HepG2 (cell line): Measurements from ENCODE around the gene SLC17A5. TPM values are rescaled to one million over a fixed set of nuclear protein-coding genes. Genes with fewer than 3 reads are reported as not detected.
A peak's percentile ranks its signal among the peaks of the same experiment; 100 is the strongest.

Experiments used
- ASH2L ChIP-seq: fragments of 300-600, 200-600 bp; sonication (generic); IDR thresholded peaks from 2 replicates; pipeline ENCODE4 v1.7.0; 2017; ENCODE audit warnings: low read depth, mild to moderate bottlenecking, moderate library complexity, mixed read lengths, low read length; ENCODE audit not compliant: insufficient read length
- ATF7 ChIP-seq, 2 experiments: fragments of 450-650 bp in 1 of 2; sonication (generic) in 1 of 2; formaldehyde crosslinking in 1 of 2; IDR thresholded peaks; 2 replicates each; pipeline versions ENCODE4 v1.4.0 to v1.6.1; 2016 to 2020; ENCODE audit warnings: antibody characterized with exemption in 1 of 2, mild to moderate bottlenecking in 1 of 2, missing genetic modification reagents in 1 of 2
- CREM ChIP-seq, 2 experiments: sonication (generic) in 1 of 2; formaldehyde crosslinking in 1 of 2; IDR thresholded peaks; 2 replicates each; pipeline versions ENCODE4 v1.4.0 to v1.6.1; 2016 to 2020; ENCODE audit warnings: antibody characterized with exemption in 1 of 2, mild to moderate bottlenecking in 1 of 2, missing genetic modification reagents in 1 of 2
- HNRNPUL1 ChIP-seq: fragments of 200-400 bp; formaldehyde crosslinking; IDR thresholded peaks from 2 replicates; pipeline ENCODE4 v1.6.1; 2017; ENCODE audit warnings: low read depth, mild to moderate bottlenecking, low read length, moderate library complexity
- KLF15 ChIP-seq: sonication (generic); formaldehyde crosslinking; IDR thresholded peaks from 2 replicates; pipeline ENCODE4 v1.8.1; 2023; ENCODE audit warnings: borderline replicate concordance, mild to moderate bottlenecking, inconsistent platforms, missing genetic modification reagents, mixed read lengths
- NFE2L1 ChIP-seq: sonication (generic); formaldehyde crosslinking; IDR thresholded peaks from 2 replicates; pipeline ENCODE4 v1.4.0; 2020; ENCODE audit warnings: missing genetic modification reagents, mild to moderate bottlenecking, borderline replicate concordance
- NR2F2 ChIP-seq: IDR thresholded peaks from 2 replicates; pipeline ENCODE4 v1.6.1; 2012; ENCODE audit warnings: low read depth, inconsistent platforms, borderline replicate concordance
- RARG ChIP-seq: sonication (generic); formaldehyde crosslinking; IDR thresholded peaks from 2 replicates; pipeline ENCODE4 v1.4.0; 2020; ENCODE audit warnings: low read depth, mild to moderate bottlenecking, missing genetic modification reagents
- RFXANK ChIP-seq: IDR thresholded peaks from 2 replicates; pipeline ENCODE4 v1.6.1; 2016
- SOX6 ChIP-seq, 2 experiments: fragments of 450-650 bp in 1 of 2; sonication (generic) in 1 of 2; formaldehyde crosslinking in 1 of 2; IDR thresholded peaks; 2 replicates each; pipeline versions ENCODE4 v1.4.0 to v1.6.1; 2017 to 2020; ENCODE audit warnings: antibody characterized with exemption in 1 of 2, mild to moderate bottlenecking in 1 of 2, missing genetic modification reagents in 1 of 2
- TBP ChIP-seq: sonication (generic); formaldehyde crosslinking; IDR thresholded peaks from 2 replicates; pipeline ENCODE4 v1.5.0; 2020; ENCODE audit warnings: missing genetic modification reagents
- ZBTB7B ChIP-seq: sonication (generic); formaldehyde crosslinking; IDR thresholded peaks from 2 replicates; pipeline ENCODE4 v1.4.0; 2020; ENCODE audit warnings: missing genetic modification reagents
- ZNF205 ChIP-seq: IDR thresholded peaks from 2 replicates; pipeline ENCODE4 v1.6.1; 2018; ENCODE audit warnings: missing biosample characterization, missing genetic modification reagents
- ZNF260 ChIP-seq: sonication (generic); formaldehyde crosslinking; IDR thresholded peaks from 2 replicates; pipeline ENCODE4 v1.4.0; 2020; ENCODE audit warnings: missing genetic modification reagents, low read depth, mild to moderate bottlenecking, borderline replicate concordance
- ZNF431 ChIP-seq: sonication (generic); formaldehyde crosslinking; IDR thresholded peaks from 2 replicates; pipeline ENCODE4 v1.9.0; 2022; ENCODE audit warnings: missing genetic modification reagents, low read depth, mild to moderate bottlenecking, borderline replicate concordance
- ZNF530 ChIP-seq: sonication (generic); formaldehyde crosslinking; IDR thresholded peaks from 2 replicates; pipeline ENCODE4 v1.5.0; 2020; ENCODE audit warnings: low read depth, mild to moderate bottlenecking, missing genetic modification reagents
- ZNF660 ChIP-seq: sonication (generic); formaldehyde crosslinking; IDR thresholded peaks from 2 replicates; pipeline ENCODE4 v1.5.1; 2020; ENCODE audit warnings: mild to moderate bottlenecking, low read depth, missing genetic modification reagents, borderline replicate concordance
- polyA plus RNA-seq, 8 experiments: library from polyadenylated mRNA; depleted of rRNA in 3 of 8; stranded (reverse) in 7 of 8; unstranded in 1 of 8; fragments of >200 nt; fragmentation: Illumina TruSeq in 4 of 8; extraction: Trizol in 4 of 8; gene quantifications; 2 replicates each; pipeline versions ENCODE4 v1.2.1 to v1.2.3, GENCODE V29; 2011 to 2016; ENCODE audit warnings: low read depth in 4 of 8, missing spikeins in 1 of 8, mixed read lengths in 1 of 8; ENCODE audit not compliant: insufficient read depth in 1 of 8
- total RNA-seq, 5 experiments: library from RNA; depleted of rRNA; stranded (reverse); fragments of >200 nt; fragmentation: Illumina TruSeq; extraction: Trizol; gene quantifications; 2 replicates each; pipeline ENCODE4 v1.2.3, GENCODE V29; 2016; ENCODE audit warnings: low read depth in 1 of 5
- TF ChIP-seq, protein P1 (sequence below): sonication (generic); formaldehyde crosslinking; IDR thresholded peaks from 2 replicates; pipeline ENCODE4 v1.8.0; 2022; ENCODE audit warnings: mild to moderate bottlenecking, missing genetic modification reagents; ENCODE audit not compliant: insufficient replicate concordance
- TF ChIP-seq, protein P2 (sequence below): sonication (generic); formaldehyde crosslinking; IDR thresholded peaks from 2 replicates; pipeline ENCODE4 v1.5.0; 2020; ENCODE audit warnings: mild to moderate bottlenecking, missing genetic modification reagents
- TF ChIP-seq, protein P3 (sequence below): sonication (generic); formaldehyde crosslinking; IDR thresholded peaks from 2 replicates; pipeline ENCODE4 v1.5.0; 2020; ENCODE audit warnings: missing genetic modification reagents

The SLC17A5 gene
- total and polyA plus RNA-seq, 2 of the 13 experiments (the other 11 are each of a cell fraction or from before 2014, with no cell fraction given) = 18.3 to 20.5 TPM

DNA sequence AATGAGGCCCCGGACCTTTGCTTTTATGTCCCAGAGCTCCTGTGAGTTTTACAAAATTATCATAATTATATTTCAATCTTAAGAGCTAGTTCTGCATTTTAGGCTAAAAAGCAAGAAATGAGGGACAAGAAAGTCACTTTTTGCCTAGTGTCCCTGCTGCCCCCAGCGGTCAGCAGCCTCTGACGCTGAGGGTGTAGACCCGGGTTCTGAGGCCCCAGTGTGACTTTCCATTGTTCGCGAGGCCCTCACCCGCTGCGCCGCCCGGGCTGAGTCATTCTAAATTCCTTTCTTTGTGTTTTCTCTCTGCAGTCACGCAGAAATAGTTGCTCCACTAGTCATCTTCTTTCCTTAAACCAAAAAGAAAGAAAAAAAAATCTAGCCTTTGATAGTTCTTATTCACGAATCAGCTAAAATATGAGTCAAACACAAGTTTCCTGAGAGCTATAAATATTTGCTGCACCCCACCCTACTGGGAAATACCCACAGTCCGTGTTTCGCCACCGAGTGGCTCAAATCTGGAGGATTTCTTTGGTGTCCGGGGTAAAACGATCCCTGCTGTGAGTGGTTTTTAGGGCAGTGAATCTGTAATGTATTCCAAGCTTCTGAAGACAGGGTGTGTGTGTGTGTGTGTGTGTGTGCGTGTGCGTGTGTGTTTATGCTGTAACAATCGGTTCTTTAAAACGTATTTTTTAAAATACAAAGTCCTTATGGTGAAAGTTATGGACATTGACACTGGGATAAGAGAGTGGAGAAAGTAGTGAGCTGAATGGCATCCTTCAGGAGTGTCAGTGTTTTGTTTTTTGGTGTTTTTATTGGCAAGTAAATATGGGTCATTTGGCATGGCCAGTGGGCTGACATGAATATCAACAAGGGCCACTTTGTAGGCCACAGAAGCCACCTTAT, 73.3 kb downstream of the SLC17A5 start (continued):
- TF ChIP-seq RFXANK (no peak), ZBTB7B (no peak), HNRNPUL1 (no peak), ZNF530 (CRISPR knock-in tag) (no peak), NFE2L1 (CRISPR knock-in tag) (0 out of 2 replicates have a peak, but pooled peaks have one; percentile 36), ZNF431 (CRISPR knock-in tag) (no peak), ATF7 (IDR thresholded peaks at IDR 0.05) (no peak), ATF7 (CRISPR knock-in tag; IDR thresholded peaks at IDR 0.05) (no peak), TBP (CRISPR knock-in tag) (no peak), NR2F2 (no peak), ZNF260 (CRISPR knock-in tag) (no peak), SOX6 (IDR thresholded peaks at IDR 0.05) (no peak), SOX6 (CRISPR knock-in tag; IDR thresholded peaks at IDR 0.05) (peak; percentile 99), ZNF660 (CRISPR knock-in tag) (no peak), ASH2L (peak; percentile 89), KLF15 (CRISPR knock-in tag) (no peak), RARG (CRISPR knock-in tag) (no peak), ZNF205 (CRISPR knock-in tag) (no peak), CREM (IDR thresholded peaks at IDR 0.05) (peak; percentile 34), CREM (CRISPR knock-in tag; IDR thresholded peaks at IDR 0.05) (no peak)
- TF ChIP-seq, protein P1, sequence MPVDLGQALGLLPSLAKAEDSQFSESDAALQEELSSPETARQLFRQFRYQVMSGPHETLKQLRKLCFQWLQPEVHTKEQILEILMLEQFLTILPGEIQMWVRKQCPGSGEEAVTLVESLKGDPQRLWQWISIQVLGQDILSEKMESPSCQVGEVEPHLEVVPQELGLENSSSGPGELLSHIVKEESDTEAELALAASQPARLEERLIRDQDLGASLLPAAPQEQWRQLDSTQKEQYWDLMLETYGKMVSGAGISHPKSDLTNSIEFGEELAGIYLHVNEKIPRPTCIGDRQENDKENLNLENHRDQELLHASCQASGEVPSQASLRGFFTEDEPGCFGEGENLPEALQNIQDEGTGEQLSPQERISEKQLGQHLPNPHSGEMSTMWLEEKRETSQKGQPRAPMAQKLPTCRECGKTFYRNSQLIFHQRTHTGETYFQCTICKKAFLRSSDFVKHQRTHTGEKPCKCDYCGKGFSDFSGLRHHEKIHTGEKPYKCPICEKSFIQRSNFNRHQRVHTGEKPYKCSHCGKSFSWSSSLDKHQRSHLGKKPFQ (CRISPR knock-in tag) = peak; percentile 81
- TF ChIP-seq, protein P2, sequence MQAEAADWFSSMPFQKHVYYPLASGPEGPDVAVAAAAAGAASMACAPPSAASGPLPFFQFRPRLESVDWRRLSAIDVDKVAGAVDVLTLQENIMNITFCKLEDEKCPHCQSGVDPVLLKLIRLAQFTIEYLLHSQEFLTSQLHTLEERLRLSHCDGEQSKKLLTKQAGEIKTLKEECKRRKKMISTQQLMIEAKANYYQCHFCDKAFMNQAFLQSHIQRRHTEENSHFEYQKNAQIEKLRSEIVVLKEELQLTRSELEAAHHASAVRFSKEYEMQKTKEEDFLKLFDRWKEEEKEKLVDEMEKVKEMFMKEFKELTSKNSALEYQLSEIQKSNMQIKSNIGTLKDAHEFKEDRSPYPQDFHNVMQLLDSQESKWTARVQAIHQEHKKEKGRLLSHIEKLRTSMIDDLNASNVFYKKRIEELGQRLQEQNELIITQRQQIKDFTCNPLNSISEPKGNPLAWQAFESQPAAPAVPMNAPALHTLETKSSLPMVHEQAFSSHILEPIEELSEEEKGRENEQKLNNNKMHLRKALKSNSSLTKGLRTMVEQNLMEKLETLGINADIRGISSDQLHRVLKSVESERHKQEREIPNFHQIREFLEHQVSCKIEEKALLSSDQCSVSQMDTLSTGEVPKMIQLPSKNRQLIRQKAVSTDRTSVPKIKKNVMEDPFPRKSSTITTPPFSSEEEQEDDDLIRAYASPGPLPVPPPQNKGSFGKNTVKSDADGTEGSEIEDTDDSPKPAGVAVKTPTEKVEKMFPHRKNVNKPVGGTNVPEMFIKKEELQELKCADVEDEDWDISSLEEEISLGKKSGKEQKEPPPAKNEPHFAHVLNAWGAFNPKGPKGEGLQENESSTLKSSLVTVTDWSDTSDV (CRISPR knock-in tag) = no peak
- TF ChIP-seq, protein P3, sequence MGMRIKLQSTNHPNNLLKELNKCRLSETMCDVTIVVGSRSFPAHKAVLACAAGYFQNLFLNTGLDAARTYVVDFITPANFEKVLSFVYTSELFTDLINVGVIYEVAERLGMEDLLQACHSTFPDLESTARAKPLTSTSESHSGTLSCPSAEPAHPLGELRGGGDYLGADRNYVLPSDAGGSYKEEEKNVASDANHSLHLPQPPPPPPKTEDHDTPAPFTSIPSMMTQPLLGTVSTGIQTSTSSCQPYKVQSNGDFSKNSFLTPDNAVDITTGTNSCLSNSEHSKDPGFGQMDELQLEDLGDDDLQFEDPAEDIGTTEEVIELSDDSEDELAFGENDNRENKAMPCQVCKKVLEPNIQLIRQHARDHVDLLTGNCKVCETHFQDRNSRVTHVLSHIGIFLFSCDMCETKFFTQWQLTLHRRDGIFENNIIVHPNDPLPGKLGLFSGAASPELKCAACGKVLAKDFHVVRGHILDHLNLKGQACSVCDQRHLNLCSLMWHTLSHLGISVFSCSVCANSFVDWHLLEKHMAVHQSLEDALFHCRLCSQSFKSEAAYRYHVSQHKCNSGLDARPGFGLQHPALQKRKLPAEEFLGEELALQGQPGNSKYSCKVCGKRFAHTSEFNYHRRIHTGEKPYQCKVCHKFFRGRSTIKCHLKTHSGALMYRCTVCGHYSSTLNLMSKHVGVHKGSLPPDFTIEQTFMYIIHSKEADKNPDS = no peak
